HCT116 (cell line): Measurements from ENCODE around the gene MAPK1IP1L. TPM values are rescaled to one million over a fixed set of nuclear protein-coding genes. Genes with fewer than 3 reads are reported as not detected.

Source experiments
- ATAC-seq: fragments of 200-7000 bp; cut with Tn5 transposase; 2 replicates; pipeline ENCODE4 v1.9.1; 2020; ENCODE audit warnings: mild to moderate bottlenecking, moderate library complexity
- BruUV-seq: library from RNA; stranded (reverse); fragments of 400-500 nt; replicated peaks from 2 replicates; lab custom pipeline; 2021; lab: Mats Ljungman, UMichigan
- CTCF ChIA-PET: fragments of 300-600 bp; sonication (Branson Sonifier 250); formaldehyde crosslinking; loops from one replicate; lab custom pipeline; 2021; ENCODE audit warnings: antibody characterized with exemption; lab: Charles Lee
- POLR2A ChIA-PET: fragments of 300-600, 350-600 bp; sonication (Branson Sonifier 250); formaldehyde crosslinking; loops from one replicate; lab custom pipeline; 2021; ENCODE audit warnings: antibody characterized with exemption; lab: Charles Lee
- RAD21 ChIA-PET, 2 experiments: fragments of 300-600 bp; sonication (Branson Sonifier 250); formaldehyde crosslinking; loops; one replicate each; lab custom pipeline; 2023; ENCODE audit warnings: low total read pairs in 2 of 2; ENCODE audit not compliant: uncharacterized antibody in 2 of 2, unreplicated experiment in 2 of 2, low non-redundant PET in 1 of 2; lab: Charles Lee
- DNase-seq: peaks from one replicate; pipeline ENCODE4 v3.0.0-alpha.2; 2010; ENCODE audit warnings: low read depth, low spot score
- H2AFZ ChIP-seq: fragments of 200-600 bp; shearing (Covaris generic), sonication (generic); 2 replicates; pipeline ENCODE4 v1.6.1; 2017; ENCODE audit warnings: low read depth, mixed run types, mixed read lengths, antibody characterized with exemption, low read length; ENCODE audit not compliant: poor library complexity, severe bottlenecking
- H3K27ac ChIP-seq: 2 replicates; pipeline ENCODE4 v1.5.1; 2012; ENCODE audit warnings: low read depth, low read length
- H3K27me3 ChIP-seq: fragments of 200-600 bp; sonication (generic); 2 replicates; pipeline ENCODE4 v1.6.1; 2016; ENCODE audit warnings: mixed run types, low read length, mixed read lengths; ENCODE audit not compliant: insufficient read depth
- H3K36me3 ChIP-seq, 2 experiments: fragments of 200-500 bp in 1 of 2; fragments of 200-600 bp in 1 of 2; sonication (Bioruptor generic) in 1 of 2; sonication (generic) in 1 of 2; 2 replicates each; pipeline versions ENCODE4 v1.5.1 to v1.6.1; 2014 to 2016; ENCODE audit warnings: low read length in 2 of 2, inconsistent platforms in 1 of 2, mixed read lengths in 1 of 2, mixed run types in 1 of 2; ENCODE audit not compliant: insufficient read depth in 2 of 2, control insufficient read depth in 1 of 2
- H3K4me1 ChIP-seq, 2 experiments: fragments of 200-600 bp in 1 of 2; sonication (generic) in 1 of 2; 2 replicates each; pipeline versions ENCODE4 v1.5.1 to v1.6.1; 2012 to 2017; ENCODE audit warnings: low read length in 2 of 2, inconsistent platforms in 1 of 2, mild to moderate bottlenecking in 1 of 2, mixed read lengths in 1 of 2, mixed run types in 1 of 2, moderate library complexity in 1 of 2; ENCODE audit not compliant: insufficient read depth in 2 of 2, control insufficient read depth in 1 of 2
- H3K4me2 ChIP-seq: fragments of 200-600 bp; sonication (generic); 2 replicates; pipeline ENCODE4 v1.6.1; 2017; ENCODE audit warnings: mixed run types, low read length, mixed read lengths
- H3K4me3 ChIP-seq, 2 experiments: fragments of 200-600 bp in 1 of 2; sonication (generic) in 1 of 2; replicated peaks in 1 of 2; 2 replicates each; pipeline ENCODE4 v1.5.1; 2011 to 2016; ENCODE audit warnings: low read length in 2 of 2, control low read depth in 1 of 2, low read depth in 1 of 2, mild to moderate bottlenecking in 1 of 2, mixed read lengths in 1 of 2, mixed run types in 1 of 2
- H3K79me2 ChIP-seq: fragments of 200-600 bp; sonication (generic); 2 replicates; pipeline ENCODE4 v1.6.1; 2017; ENCODE audit warnings: mild to moderate bottlenecking, mixed run types, low read length, moderate library complexity, mixed read lengths; ENCODE audit not compliant: insufficient read depth
- H3K9ac ChIP-seq: fragments of 200-600 bp; sonication (generic); 2 replicates; pipeline ENCODE4 v1.6.1; 2016; ENCODE audit warnings: low read length, mixed read lengths
- H3K9me2 ChIP-seq: fragments of 200-600 bp; sonication (generic), shearing (Covaris generic); 2 replicates; pipeline ENCODE4 v1.6.1; 2017; ENCODE audit warnings: mixed run types, mild to moderate bottlenecking, moderate library complexity; ENCODE audit not compliant: insufficient read depth
- H3K9me3 ChIP-seq, 2 experiments: fragments of 200-500 bp in 1 of 2; fragments of 200-600 bp in 1 of 2; sonication (Bioruptor generic) in 1 of 2; sonication (generic) in 1 of 2; 2 replicates each; pipeline ENCODE4 v1.6.1; 2014 to 2017; ENCODE audit warnings: low read length in 2 of 2, mixed read lengths in 2 of 2, inconsistent platforms in 1 of 2, low read depth in 1 of 2, mild to moderate bottlenecking in 1 of 2, mixed run types in 1 of 2, moderate library complexity in 1 of 2; ENCODE audit not compliant: control insufficient read depth in 1 of 2, insufficient read depth in 1 of 2
- H4K20me1 ChIP-seq: fragments of 200-600 bp; sonication (generic), shearing (Covaris generic); 2 replicates; pipeline ENCODE4 v1.6.1; 2017; ENCODE audit warnings: mixed run types, mild to moderate bottlenecking, moderate library complexity; ENCODE audit not compliant: insufficient read depth
- CBX3 ChIP-seq: IDR thresholded peaks from 2 replicates; pipeline ENCODE4 v1.6.1; 2012; ENCODE audit warnings: low read depth
- CEBPB ChIP-seq: IDR thresholded peaks from 2 replicates; pipeline ENCODE4 v1.6.1; 2012; ENCODE audit warnings: low read depth
- FOSL1 ChIP-seq: IDR thresholded peaks from 2 replicates; pipeline ENCODE4 v1.6.1; 2012; ENCODE audit warnings: low read depth
- POLR2A ChIP-seq: IDR thresholded peaks from 2 replicates; pipeline ENCODE4 v1.7.0; 2011; ENCODE audit warnings: borderline replicate concordance; ENCODE audit not compliant: insufficient read depth, insufficient read length; ENCODE audit errors: extremely low read depth
- SRF ChIP-seq: IDR thresholded peaks from 2 replicates; pipeline ENCODE4 v1.6.1; 2012; ENCODE audit warnings: low read depth
- ZFX ChIP-seq: fragments of 450-650 bp; IDR thresholded peaks from 2 replicates; pipeline ENCODE4 v1.6.1; 2017
- intact Hi-C: fragments of 100-400 bp; cut with micrococcal nuclease; formaldehyde crosslinking; loops from 2 replicates; pipeline ENCODE4 v1.10.0; 2022
- total RNA-seq: library from RNA; stranded (reverse); gene quantifications from one replicate; pipeline ENCODE4 v1.2.1, GENCODE V29; 2021; ENCODE audit not compliant: unreplicated experiment

The MAPK1IP1L gene
- total RNA-seq, 1 experiment from 2014 or later = 101 TPM

DNA sequence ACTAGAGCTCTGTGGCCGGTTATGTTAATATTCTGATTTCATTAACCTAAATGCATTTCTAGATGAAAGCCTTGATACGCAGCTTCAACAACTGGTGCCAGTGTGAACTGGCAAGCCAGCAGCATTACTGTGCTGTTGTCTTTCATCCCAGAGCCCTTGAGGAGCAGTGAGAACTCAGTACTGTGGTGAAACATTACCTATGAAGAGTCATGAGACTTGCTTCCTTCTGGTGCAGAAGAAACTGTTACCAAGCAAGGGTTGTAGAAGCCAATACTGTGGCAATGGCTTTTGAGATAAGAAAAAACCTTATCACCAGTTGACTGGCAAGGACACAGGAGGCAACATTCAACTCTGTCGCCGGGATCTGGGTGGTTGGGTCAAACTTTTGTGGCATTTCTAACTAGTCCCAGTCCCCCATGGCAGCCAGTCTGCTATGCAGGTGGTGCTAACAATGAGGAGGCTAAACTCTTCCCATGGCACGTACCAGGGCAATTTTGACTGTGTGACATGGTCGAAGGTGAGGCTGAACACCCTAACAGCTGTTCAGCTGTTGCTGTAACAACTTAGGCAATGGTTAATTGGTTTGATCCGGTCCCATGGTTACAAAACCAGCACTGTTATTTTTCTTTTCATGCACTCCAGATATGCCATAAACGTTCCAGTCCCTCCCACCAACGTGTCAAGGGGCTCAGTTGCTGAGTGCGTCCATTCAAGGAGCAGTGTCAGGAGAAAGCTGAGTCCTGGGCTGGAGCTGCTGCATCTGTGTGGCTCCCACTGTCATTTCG, 65.0 kb downstream of the MAPK1IP1L start:
- no peaks in the 10 kb centered on the region for H3K27me3 ChIP-seq
- no peaks in the 10 kb centered on the region for H3K9me3 ChIP-seq
- CTCF ChIA-PET = no interaction called here
- H3K27ac ChIP-seq = no peak overlapping the region
- no peaks in the 10 kb centered on the region for H3K9me2 ChIP-seq
- POLR2A ChIA-PET = interaction anchor here (1.0 to 2.1 kb wide), 2 partner anchors 9 to 14 kb away, joined by 6 read pairs; no protein-coding TSS in a partner anchor
- H3K4me3 ChIP-seq = no peak overlapping the region
- TF ChIP-seq SRF = no peak
- TF ChIP-seq POLR2A = no peak
- TF ChIP-seq FOSL1 = no peak
- TF ChIP-seq CBX3 = no peak
- TF ChIP-seq ZFX = no peak
- BruUV-seq = no TSS peak
- intact Hi-C loops = no loop called here
- H3K79me2 ChIP-seq = no peaks in the 10 kb centered on the region
- RAD21 ChIA-PET = no interaction called here
- no peak overlapping the region for H2AFZ ChIP-seq
- H3K36me3 ChIP-seq = no peaks in the 10 kb centered on the region
- H3K4me1 ChIP-seq = no peaks in the 10 kb centered on the region
- DNase-seq = no peak
- H4K20me1 ChIP-seq = no peaks in the 10 kb centered on the region
- H3K9ac ChIP-seq = no peak overlapping the region
- no peak overlapping the region for H3K4me2 ChIP-seq
- ATAC-seq = no peak

- Histone ChIP-seq H3K27me3 (no peaks in the 10 kb centered on the region), H3K27ac (no peak overlapping the region), H3K9me3 (no peaks in the 10 kb centered on the region), H3K36me3 (no peaks in the 10 kb centered on the region), H3K4me1 (peaks cover 11 to 12% of the 10 kb centered on the region in 2 experiments), H3K9ac (no peak overlapping the region), H3K79me2 (no peaks in the 10 kb centered on the region), H2AFZ (no peak overlapping the region), H3K4me2 (no peak overlapping the region), H3K4me3 (no peak overlapping the region), H4K20me1 (no peaks in the 10 kb centered on the region), H3K9me2 (no peaks in the 10 kb centered on the region)
- TF ChIP-seq CEBPB = no peak
- ChIA-PET RAD21 (no interaction called here), CTCF (no interaction called here), POLR2A (interaction anchor here (1.2 to 1.8 kb wide), 2 partner anchors 11 to 15 kb away, joined by 4 to 8 read pairs; partner anchors contain the start of gene LGALS3)
- ATAC-seq (peak; percentile 54), DNase-seq (no peak)
- intact Hi-C loops = no loop called here
- no TSS peak for BruUV-seq
These were observed 66.5 kb downstream of the MAPK1IP1L start for GRCh38 chr14:55117803-55118441.
